NT2/D1 (cell line): Measurements from ENCODE around the gene C20orf141.

ENCODE experiments used
- YY1 ChIP-seq: IDR thresholded peaks from 2 replicates; pipeline ENCODE4 v1.6.1; 2011; ENCODE audit not compliant: insufficient read length, insufficient read depth
- ZNF274 ChIP-seq: IDR thresholded peaks from 2 replicates; pipeline ENCODE4 v1.6.1; 2011; ENCODE audit warnings: mild to moderate bottlenecking, low read depth, low read length

- TF ChIP-seq YY1, result no peak
- no peak for TF ChIP-seq ZNF274
These were observed 44.7 kb downstream of the C20orf141 start for GRCh38 chr20:2859330-2860121.
